Measurements from ENCODE around the gene ACCS.

The ACCS gene

DNA sequence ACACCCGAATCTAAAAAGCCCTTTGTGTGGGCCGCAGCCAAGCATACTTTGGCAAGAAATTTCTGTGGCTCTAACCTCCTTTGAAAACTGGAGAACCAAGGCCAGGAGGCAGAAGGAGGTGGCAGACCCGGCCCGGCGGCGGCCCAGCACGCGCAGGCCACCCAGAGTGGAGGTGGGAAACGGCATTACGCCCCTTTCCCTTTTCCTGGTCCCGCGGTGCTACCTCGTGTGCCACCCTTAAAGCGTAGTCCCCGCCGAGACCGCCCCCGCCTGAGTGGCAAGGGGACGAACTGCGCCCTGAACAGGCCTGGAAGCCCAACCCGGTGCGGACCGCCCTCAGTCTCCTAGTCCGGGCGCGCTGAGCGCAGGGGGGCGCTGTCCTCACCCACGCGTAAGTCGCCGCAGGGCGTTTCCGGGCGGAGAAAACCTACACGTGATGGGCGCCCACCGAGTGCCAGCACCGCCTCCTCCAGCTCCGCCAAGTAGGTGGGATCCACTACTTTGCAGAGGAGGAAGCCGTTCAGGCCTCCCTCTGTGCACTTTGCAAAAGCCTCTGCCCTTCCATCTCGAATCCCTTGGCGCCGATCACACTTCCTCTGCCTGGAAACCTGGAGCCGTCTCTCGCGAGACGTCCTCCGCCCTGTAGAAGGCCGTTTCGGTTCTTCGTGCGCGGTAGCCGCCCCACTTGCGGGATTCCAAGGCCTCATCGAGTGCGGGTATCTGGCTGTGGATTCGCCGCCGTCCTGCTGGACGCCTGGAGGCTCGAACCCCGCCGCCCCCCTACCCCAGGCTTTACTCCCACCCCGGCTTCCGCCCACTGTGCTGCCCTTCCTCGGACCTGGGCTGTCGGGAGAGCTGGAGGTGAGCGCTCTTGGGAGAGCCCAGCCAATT, at the start of gene ACCS:
ACCS (plus strand) TSS at position 430 of the 891 bp plus-strand sequence. CDS start 1,358 bp downstream, outside the sequence.
- peak; percentile 91 for DNase-seq

- DNase-seq: no peak
These were observed 49.3 kb upstream of the ACCS start for GRCh38 chr11:44016546-44017442.

- DNase-seq: no peak
These were observed 48.5 kb upstream of the ACCS start for GRCh38 chr11:44017443-44018126.

GRCh38 chr11:44018127-44018521, 47.9 kb upstream of the ACCS start:
- DNase-seq: no peak

GRCh38 chr11:44018829-44019228, 47.2 kb upstream of the ACCS start:
- DNase-seq: no peak

DNA sequence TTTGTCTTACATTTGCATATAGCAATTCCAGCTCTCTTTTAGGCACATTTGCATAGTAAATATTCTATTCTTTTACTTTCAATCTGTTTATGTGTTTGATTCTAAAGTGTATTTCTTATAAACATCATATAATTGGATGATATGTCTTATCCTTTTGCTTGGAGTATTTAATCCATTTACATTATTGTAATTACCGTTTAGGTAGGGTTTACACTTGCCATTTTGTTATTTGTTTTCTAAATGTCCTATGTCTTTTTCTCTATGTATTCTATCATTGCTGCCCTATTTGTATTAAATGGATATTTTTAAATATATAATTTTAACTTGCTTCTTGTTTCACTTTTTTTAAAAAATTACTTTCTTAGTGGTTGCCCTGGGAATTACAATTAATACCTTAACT, 41.1 kb upstream of the ACCS start:
- DNase-seq: no peak

GRCh38 chr11:44025727-44026126, 40.3 kb upstream of the ACCS start:
- DNase-seq: no peak

DNA sequence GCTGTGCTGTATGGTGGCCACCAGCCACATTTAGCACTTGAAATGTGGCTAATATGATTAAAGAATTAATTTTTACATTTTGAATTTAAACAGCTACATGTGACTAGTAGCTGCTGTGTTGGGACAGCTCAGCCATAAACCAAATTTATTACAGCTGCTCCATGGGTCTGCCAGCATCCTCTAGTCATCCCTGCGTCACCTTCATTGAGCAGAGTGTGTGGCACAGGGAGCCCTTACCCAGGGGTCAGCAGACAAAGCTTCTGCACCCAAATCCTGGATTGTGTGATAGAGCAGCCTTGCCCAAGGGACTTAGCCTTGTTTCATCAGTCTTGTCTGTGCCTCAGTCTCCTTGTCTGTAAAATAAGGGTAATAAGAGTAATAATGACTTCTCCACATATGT, 37.7 kb upstream of the ACCS start:
- no peak for DNase-seq

- DNase-seq: no peak
These were observed 37.1 kb upstream of the ACCS start for GRCh38 chr11:44028816-44029506.

DNA sequence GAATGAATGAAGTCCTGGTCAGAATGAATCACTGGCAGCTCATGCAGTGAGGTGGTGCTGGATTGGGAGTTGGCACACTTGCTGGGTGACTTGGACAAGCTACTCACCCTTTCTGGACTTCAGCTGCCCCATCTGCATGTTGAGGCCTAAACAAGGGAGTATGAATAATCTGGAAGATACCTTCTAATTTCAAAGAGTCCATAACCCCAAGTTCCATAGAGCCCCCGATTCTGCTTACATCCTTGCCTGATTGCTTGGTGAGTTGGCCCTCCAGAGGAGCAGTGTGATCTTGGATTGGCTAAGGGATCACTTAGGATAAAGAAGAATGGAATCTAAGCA, 36.6 kb upstream of the ACCS start:
- no peak for DNase-seq

GRCh38 chr11:44029977-44030911, 35.8 kb upstream of the ACCS start:
- no peak for DNase-seq

DNA sequence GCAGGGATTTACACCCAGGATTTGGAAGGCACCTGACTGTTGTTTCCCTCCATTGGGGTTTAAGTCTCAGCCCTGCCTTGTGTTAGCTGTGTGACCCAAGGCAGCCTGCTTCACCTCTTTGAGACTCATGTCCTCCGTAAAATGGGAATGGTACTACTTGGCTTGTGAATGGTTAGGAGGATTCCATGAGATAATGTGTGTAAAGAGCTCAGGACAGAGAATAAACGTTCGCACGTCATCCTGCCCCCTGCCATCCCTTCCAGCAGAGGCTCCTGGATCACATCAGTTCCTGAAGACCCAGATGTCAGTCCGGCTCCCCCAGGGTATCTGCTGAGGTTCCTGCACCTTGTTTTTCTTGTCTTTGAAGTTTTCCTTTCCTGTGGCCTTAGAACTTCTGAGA, 35.1 kb upstream of the ACCS start:
- no peak for DNase-seq

DNA sequence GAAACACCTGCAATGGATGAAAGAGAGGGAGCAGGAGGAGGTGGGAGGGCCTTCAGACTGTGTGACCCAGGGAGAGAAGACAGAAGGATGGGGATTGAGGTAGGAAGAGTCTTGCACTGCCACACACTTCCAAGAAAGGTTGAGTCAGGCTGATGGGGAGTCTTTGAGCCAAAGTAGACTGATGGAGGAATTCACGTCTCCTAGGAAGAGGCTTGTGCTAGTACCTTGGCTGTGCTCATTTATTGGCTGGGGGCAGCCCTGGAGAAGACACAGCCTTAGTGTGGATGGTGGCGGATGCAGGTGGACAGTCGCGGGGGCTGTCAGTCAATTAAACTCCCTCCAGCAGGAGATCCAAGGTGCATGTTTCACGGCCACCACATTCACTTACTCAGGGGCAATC, 34.5 kb upstream of the ACCS start:
- DNase-seq: no peak

- no peak for DNase-seq
These were observed 33.6 kb upstream of the ACCS start for GRCh38 chr11:44032299-44033085.

DNA sequence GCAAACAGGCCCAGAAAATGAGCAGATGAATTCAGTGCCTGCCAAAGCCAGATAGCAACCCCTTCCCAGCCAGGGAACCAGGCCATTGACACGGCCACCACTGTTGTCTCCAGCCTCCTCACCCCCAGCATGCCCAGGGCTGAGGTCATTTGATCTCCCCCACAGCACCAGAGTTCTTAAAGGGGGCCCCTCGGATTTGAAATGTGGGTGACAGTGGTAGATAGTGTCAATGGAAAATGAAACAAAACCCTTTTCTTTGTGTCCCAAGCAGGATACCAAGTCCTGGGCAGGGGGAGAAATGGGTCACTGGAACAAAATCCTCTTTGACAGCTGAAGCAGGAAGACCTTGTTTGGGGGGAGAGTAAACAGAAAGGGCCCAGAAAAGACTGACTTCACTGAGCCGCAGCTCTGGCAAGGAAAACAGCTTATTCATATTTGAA, 32.6 kb upstream of the ACCS start:
- no peak for DNase-seq

- DNase-seq: no peak
These were observed 32.2 kb upstream of the ACCS start for GRCh38 chr11:44033856-44034255.

- no peak for DNase-seq
These were observed 31.4 kb upstream of the ACCS start for GRCh38 chr11:44034639-44035038.

DNA sequence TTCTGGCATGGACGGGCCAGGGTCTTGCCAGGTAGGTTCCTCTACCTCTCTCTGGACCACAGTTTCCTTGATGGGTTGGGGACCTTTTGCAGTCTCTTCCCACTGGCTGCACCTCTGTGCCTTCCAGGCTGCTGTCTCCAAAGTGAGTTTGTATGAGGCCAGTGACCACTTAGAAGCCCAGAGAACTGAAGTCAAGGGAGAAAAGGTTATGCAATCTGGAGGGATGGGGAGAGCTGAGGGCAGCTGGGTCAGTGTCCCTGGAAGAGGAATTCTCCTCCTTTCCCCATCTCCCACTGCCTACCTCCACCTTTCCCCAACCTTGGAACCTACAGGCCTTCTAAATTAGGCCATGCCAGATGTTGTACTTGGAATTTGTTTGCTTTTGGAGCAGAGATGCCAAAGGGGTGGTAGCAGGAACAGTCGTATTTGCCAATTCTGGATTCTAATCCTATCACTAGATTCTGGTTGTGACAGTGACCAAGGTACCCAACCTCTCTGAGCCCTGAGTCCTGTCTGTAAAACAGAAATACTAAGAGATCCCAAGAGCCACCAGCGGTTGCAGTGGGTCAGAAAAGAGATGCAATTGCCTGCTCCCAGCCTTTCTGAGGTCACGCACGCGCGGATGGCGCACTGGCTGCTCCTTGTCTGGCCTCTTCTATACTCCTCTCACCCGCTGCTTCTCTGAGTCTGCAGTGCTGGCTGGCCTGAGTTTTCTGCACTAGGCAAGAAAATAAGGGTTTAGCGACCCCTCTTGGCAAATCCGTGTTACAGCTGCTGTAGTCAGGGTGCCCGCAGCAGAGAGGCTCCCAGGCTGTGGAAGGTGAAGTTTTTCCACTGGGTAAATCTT, 29.0 kb upstream of the ACCS start:
- no peak for DNase-seq

- DNase-seq: no peak
These were observed 28.4 kb upstream of the ACCS start for GRCh38 chr11:44037658-44037998.

DNA sequence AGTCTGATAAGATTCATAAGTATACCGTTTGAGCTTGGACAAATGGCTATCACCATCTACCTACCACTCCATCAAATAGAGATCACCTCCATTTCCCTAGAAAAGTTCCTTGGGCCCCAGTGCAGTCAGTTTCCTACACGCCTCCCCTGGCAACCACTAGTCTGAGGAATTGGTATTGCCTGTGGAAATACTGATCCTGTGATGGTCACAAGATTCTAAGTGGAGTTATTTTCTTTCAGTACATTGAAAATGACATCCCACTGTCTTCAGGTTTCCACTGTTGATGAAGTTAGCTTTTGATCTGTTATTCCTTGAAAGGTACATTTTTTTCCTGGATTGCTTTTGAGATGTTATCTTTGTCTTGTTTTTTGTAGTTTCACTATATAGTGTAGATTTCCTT, 22.9 kb upstream of the ACCS start:
- no peak for DNase-seq
